Adrenal gland (tissue), 12 donors: ENCODE results near the gene RPS25. TPM values are rescaled to one million over a fixed set of nuclear protein-coding genes. Genes with fewer than 3 reads are reported as not detected.

ENCODE experiments used
- DNase-seq, 7 donors: peaks; one replicate each; pipeline ENCODE4 v3.0.0-alpha.2; 2019 to 2020
- H3K27ac ChIP-seq, 5 donors: fragments of 200-600 bp; sonication (generic) in 4 of 5; 1 replicate in 3 of 5; 2 replicates in 2 of 5; pipeline versions ENCODE4 v1.5.1 to v1.8.0; 2016 to 2020; ENCODE audit warnings: mild to moderate bottlenecking in 1 of 5
- H3K27me3 ChIP-seq: fragments of 200-600 bp; 2 replicates; pipeline ENCODE4 v1.8.0; 2021
- H3K36me3 ChIP-seq, 2 donors: fragments of 200-600 bp; replicated peaks in 1 of 2; 1 replicate in 1 of 2; 2 replicates in 1 of 2; pipeline versions ENCODE4 v1.5.1 to v1.8.0; 2018 to 2022
- H3K4me1 ChIP-seq, 2 donors: fragments of 200-600 bp; replicated peaks in 1 of 2; 1 replicate in 1 of 2; 2 replicates in 1 of 2; pipeline versions ENCODE4 v1.5.1 to v1.8.0; 2018 to 2021
- H3K4me3 ChIP-seq, 4 donors: fragments of 200-600 bp; sonication (generic) in 3 of 4; one replicate each; pipeline ENCODE4 v1.5.1; 2016 to 2018
- H3K9me3 ChIP-seq, 3 donors: fragments of 200-600 bp; sonication (generic) in 1 of 3; replicated peaks in 1 of 3; 1 replicate in 2 of 3; 2 replicates in 1 of 3; pipeline versions ENCODE4 v1.5.1 to v1.8.0; 2016 to 2021
- POLR2A ChIP-seq, 2 donors: fragments of 450-650 bp; IDR thresholded peaks; one replicate each; pipeline ENCODE4 v1.6.1; 2017; ENCODE audit warnings: antibody characterized with exemption in 2 of 2, mild to moderate bottlenecking in 2 of 2, moderate library complexity in 1 of 2
- WGBS, 4 donors: extraction: QIAGEN DNeasy Blood & Tissue Kit in 2 of 4; methylation state at CpG; one replicate each; pipeline versions ENCODE4 v1.1.5 to v1.1.7; 2013 to 2017; 5-methylcytosine and 5-hydroxymethylcytosine counted together
- intact Hi-C, 2 donors: fragments of 100-400 bp; cut with DNase I; formaldehyde crosslinking; loops; one replicate each; pipeline versions ENCODE4 v1.14.1 to v1.15.0; 2022 to 2023
- polyA plus RNA-seq, 3 donors: library from polyadenylated mRNA; stranded (reverse); fragments of 200-250 nt in 2 of 3; fragments of 350-450 nt in 1 of 3; fragmentation: Illumina TruSeq in 1 of 3; extraction: RNeasy Lipid Tissue Mini Kit (QIAGEN cat#74804) in 1 of 3; gene quantifications; one replicate each; pipeline ENCODE4 v1.2.3, GENCODE V29; 2013 to 2014
- total RNA-seq, 9 donors: library from RNA; depleted of rRNA in 4 of 9; stranded (reverse); fragments of >200 nt in 4 of 9; fragments of 120-200 nt in 1 of 9; fragmentation: NEBNext Ultra II Directional in 1 of 9; extraction: Animal tissue kit (Norgen Biotek cat#: 25700) in 1 of 9; gene quantifications; one replicate each; pipeline versions ENCODE4 v1.1.0 to v1.2.4, GENCODE V29; 2013 to 2023
- TF ChIP-seq, protein P1 (sequence below), 6 experiments: fragments of 450-650 bp in 4 of 6; fragments of 200-600 bp in 2 of 6; sonication (generic) in 1 of 6; IDR thresholded peaks; 1 replicate in 5 of 6; 2 replicates in 1 of 6; pipeline versions ENCODE4 v1.5.1 to v1.8.0; 2016 to 2021; ENCODE audit warnings: antibody characterized with exemption in 6 of 6, mild to moderate bottlenecking in 2 of 6, moderate library complexity in 1 of 6
- donor health status: healthy with polysubstance abuse.
- donor health status: Bipolar disorder and iron deficiency.
- donor health status: DM: yes; HTN: yes; CAD: no.
- donor health status: DM: no; HTN: no; CAD: no.
- donor health status: DM: no; HTN: no; CAD: no.
- donor health status: DM: yes; HTN: yes; CAD: no.

RPS25 gene
- total and polyA plus RNA-seq, 12 donors = 935 to 1,825 (median 1,091) TPM

DNA sequence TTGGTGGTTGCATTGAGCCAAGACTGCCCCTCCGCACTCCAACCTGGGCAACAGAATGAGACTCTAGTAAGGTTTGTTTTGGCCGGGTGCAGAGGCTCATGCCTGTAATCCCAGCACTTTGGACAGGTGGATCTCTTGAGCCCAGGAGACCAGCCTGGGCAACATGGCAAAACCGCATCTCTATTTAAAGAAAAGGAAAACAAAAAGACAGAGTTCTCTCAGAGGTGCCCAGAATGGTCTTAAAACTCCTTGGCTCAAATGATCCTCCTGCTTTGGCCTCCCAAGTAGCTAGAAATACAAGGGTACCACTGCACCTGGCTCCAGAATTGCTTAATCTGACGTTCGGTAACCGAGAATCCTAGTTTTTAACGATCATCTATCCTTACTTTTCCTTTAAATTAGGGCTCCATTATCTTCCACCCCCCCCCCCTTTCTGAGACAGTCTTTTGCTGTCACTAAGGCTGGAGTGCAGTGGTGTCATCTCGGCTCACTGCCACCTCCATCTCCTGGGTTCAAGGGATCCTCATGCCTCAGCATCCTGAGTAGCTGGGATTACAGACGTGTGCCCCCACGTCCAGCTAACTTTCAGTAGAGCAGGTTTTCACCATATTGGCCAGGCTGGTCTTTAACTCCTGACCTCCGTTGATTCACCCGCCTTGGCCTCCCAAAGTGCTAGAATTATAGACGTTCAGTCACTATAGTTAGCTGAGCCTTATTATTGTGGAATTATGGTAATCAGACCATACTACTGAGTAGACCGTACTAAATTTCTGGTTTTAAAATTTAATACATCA is 1.7 kb downstream of the RPS25 start:
- no peaks in the 10 kb centered on the region for H3K9me3 ChIP-seq
- 61 to 72% (median 65%) methylated on average over 14 of the region's 14 CpGs for WGBS, 4 donors
- H3K4me1 ChIP-seq = peaks cover 25 to 38% of the 10 kb centered on the region in 2 donors
- peaks cover 0 to 53% of the 10 kb centered on the region in 2 donors for H3K36me3 ChIP-seq
- H3K27me3 ChIP-seq = no peaks in the 10 kb centered on the region
- DNase-seq = no peak
- H3K4me3 ChIP-seq = peak overlapping the region in 1 of 4 donors; percentile 80
- peak overlapping the region in 2 of 5 donors; percentile 90 to 94 for H3K27ac ChIP-seq
- TF ChIP-seq POLR2A (IDR thresholded peaks at IDR 0.05) = no peak
- TF ChIP-seq, protein P1, sequence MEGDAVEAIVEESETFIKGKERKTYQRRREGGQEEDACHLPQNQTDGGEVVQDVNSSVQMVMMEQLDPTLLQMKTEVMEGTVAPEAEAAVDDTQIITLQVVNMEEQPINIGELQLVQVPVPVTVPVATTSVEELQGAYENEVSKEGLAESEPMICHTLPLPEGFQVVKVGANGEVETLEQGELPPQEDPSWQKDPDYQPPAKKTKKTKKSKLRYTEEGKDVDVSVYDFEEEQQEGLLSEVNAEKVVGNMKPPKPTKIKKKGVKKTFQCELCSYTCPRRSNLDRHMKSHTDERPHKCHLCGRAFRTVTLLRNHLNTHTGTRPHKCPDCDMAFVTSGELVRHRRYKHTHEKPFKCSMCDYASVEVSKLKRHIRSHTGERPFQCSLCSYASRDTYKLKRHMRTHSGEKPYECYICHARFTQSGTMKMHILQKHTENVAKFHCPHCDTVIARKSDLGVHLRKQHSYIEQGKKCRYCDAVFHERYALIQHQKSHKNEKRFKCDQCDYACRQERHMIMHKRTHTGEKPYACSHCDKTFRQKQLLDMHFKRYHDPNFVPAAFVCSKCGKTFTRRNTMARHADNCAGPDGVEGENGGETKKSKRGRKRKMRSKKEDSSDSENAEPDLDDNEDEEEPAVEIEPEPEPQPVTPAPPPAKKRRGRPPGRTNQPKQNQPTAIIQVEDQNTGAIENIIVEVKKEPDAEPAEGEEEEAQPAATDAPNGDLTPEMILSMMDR (IDR thresholded peaks at IDR 0.05) = no peak
- intact Hi-C loops = loop anchor here in 1 of 2 donors (5.0 kb wide), 1 partner anchor 41 kb away; the partner anchor contains the start of gene HYOU1

DNA sequence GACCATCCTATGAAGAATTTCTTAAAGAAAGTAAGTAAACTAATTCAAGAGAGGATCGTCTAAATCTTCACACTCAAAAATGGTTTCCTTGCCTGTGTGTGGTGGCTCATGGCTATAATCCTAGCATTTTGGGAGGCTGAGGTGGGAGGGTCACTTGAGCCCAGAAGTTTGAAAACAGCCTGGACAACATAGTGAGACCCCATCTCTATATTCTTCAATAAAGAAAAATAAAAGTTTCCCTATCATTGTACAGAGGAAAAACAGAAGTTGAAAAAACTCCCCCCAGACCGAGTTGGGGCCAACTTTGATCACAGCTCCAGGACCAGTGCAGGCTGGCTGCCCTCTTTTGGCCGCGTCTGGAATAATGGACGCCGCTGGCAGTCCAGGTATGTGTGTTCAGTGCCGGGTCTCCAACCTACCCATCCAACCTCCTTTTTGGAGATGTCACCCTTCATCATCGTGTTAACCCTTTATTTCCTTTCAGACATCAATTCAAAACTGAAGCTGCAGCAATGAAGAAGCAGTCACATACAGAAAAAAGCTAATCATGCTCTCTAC is 3.0 kb downstream of the RPS25 start:
- TF ChIP-seq, protein P1 (IDR thresholded peaks at IDR 0.05) = no peak
- no peak for TF ChIP-seq POLR2A (IDR thresholded peaks at IDR 0.05)
- no peak for DNase-seq
- Histone ChIP-seq H3K4me3 (no peak overlapping the region), H3K27me3 (no peaks in the 10 kb centered on the region), H3K27ac (no peak overlapping the region), H3K4me1 (peaks cover 23 to 26% of the 10 kb centered on the region in 2 donors), H3K36me3 (peaks cover 0 to 56% of the 10 kb centered on the region in 2 donors), H3K9me3 (no peaks in the 10 kb centered on the region)
- intact Hi-C loops = loop anchor here in 1 of 2 donors (5.0 kb wide), 1 partner anchor 42 kb away; the partner anchor contains the start of gene HYOU1
- WGBS, 4 donors = 60 to 67% (median 62%) methylated on average over 8 of the region's 8 CpGs

DNA sequence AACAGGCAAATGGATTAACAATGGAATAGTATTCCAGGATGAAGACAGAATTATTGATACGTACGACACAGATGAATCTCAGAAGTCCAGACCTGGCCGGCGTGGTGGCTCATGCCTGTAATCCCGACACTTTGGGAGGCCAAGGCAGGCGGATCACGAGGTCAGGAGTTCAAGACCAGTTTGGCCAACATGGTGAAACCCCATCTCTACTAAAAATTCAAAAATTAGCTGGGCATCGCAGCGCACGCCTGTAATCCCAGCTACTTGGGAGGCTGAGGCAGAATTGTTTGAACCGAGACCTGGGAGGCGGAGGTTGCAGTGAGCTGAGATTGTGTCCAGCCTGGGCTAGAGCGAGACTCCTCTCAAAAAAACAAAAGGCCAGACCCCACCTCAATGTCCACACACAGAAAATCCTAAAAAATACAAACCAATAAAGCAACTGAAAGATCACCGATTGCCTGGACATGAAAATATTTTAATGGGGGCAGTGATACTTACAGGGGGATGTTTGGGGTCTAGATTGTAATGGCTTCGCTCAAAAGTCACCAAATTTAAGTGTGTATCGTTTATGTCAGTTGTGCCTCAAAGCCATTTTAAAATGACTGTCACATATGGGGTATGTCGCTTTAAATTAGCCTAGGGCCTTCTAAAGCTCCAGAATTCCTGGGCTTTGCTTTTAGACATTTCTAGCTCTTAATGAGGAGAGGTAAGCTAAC is 3.8 kb downstream of the RPS25 start:
- intact Hi-C loops = no loop called here
- Histone ChIP-seq H3K27me3 (no peaks in the 10 kb centered on the region), H3K4me3 (no peak overlapping the region), H3K4me1 (peaks cover 15 to 19% of the 10 kb centered on the region in 2 donors), H3K36me3 (peaks cover 0 to 61% of the 10 kb centered on the region in 2 donors), H3K27ac (no peak overlapping the region), H3K9me3 (no peaks in the 10 kb centered on the region)
- 92 to 97% (median 95%) methylated on average over 17 of the region's 17 CpGs for WGBS, 4 donors
- no peak for DNase-seq
- TF ChIP-seq, protein P1 (IDR thresholded peaks at IDR 0.05) = no peak
- TF ChIP-seq POLR2A (IDR thresholded peaks at IDR 0.05) = no peak

DNA sequence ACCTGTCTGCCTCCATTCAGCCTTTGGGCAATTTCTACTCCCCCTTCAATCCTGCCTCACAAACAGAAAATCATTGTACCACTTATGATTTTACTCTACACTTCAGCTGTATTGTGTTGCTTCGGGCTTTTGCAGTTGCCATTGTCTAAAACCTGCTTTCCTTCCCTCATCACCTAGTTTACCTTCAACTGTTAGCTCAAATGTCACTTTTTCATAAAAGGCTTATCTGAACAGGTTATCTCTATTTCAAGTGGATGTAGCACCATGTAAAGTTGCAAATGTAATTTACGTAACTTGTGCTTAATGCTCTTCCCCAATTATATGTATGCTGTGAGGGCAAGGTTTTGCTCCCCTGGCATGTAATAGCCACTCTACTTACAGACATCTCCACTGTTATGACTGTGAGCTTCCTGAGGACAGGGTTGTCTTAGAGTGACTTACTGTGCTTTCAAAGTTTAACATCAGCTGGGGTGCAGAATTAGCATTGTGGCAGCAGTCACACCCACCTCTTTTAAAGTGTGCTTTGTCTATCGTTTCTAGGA is 5.4 kb downstream of the RPS25 start:
- TF ChIP-seq, protein P1 (IDR thresholded peaks at IDR 0.05) = no peak
- no peak for TF ChIP-seq POLR2A (IDR thresholded peaks at IDR 0.05)
- WGBS, 4 donors = 80 to 86% (median 84%) methylated on average over 3 of the region's 3 CpGs

More for the DNA sequence above, 5.4 kb downstream of the RPS25 start:
- DNase-seq = no peak
- Histone ChIP-seq H3K27ac (no peak overlapping the region), H3K9me3 (no peaks in the 10 kb centered on the region), H3K4me1 (peaks cover 13 to 19% of the 10 kb centered on the region in 2 donors), H3K4me3 (no peak overlapping the region), H3K27me3 (no peaks in the 10 kb centered on the region), H3K36me3 (peaks cover 0 to 66% of the 10 kb centered on the region in 2 donors)
- intact Hi-C loops = no loop called here
